Stimulated activated naive CD8-positive, alpha-beta T cell treated with anti-CD3 and anti-CD28 coated beads, Interleukin-15, amount 100 ng/mL, for 72 hours (primary cell): ENCODE results near the gene TEX30.
"Not testable (repeated sequence)": the region's sequence is repeated elsewhere in the genome, so short reads cannot be mapped to it uniquely, and the experiment has no call there.

Source experiments
- ATAC-seq: fragments of 150-1000 bp; cut with Tn5 transposase; 2 replicates; pipeline ENCODE4 v1.10.0; 2021; ENCODE audit warnings: mild to moderate bottlenecking, moderate library complexity
- DNase-seq, 2 donors: peaks; one replicate each; pipeline ENCODE4 v3.0.0; 2021 to 2022
- H3K27ac Mint-ChIP-seq, 2 donors: one replicate each; pipeline ENCODE4 v1.8.0; 2022; ENCODE audit warnings: mild to moderate bottlenecking in 2 of 2, mixed read lengths in 2 of 2, moderate library complexity in 2 of 2
- H3K27me3 Mint-ChIP-seq: one replicate; pipeline ENCODE4 v1.8.0; 2022; ENCODE audit warnings: mixed read lengths
- H3K4me1 Mint-ChIP-seq: one replicate; pipeline ENCODE4 v1.8.0; 2022; ENCODE audit warnings: mild to moderate bottlenecking, mixed read lengths
- H3K4me3 Mint-ChIP-seq, 2 donors: one replicate each; pipeline ENCODE4 v1.8.0; 2022; ENCODE audit warnings: mild to moderate bottlenecking in 2 of 2, mixed read lengths in 2 of 2, moderate library complexity in 1 of 2
- H3K9me3 Mint-ChIP-seq, 2 donors: one replicate each; pipeline ENCODE4 v1.8.0; 2022; ENCODE audit warnings: mixed read lengths in 2 of 2

TEX30 gene

GRCh38 chr13:102793611-102794355 lies 20.2 kb upstream of the TEX30 start:
- Mint-ChIP-seq H3K27ac (no peak overlapping the region), H3K27me3 (no peaks in the 10 kb centered on the region), H3K4me1 (peaks cover 15% of the 10 kb centered on the region), H3K9me3 (no peaks in the 10 kb centered on the region), H3K4me3 (no peak overlapping the region)
- DNase-seq (no peak), ATAC-seq (no peak)

- H3K27me3 Mint-ChIP-seq = no peaks in the 10 kb centered on the region
- peaks cover 4% of the 10 kb centered on the region for H3K4me1 Mint-ChIP-seq
- peak overlapping the region in 1 of 2 donors; percentile 82 for H3K27ac Mint-ChIP-seq
- DNase-seq = no peak
- ATAC-seq = no peak
- no peak overlapping the region for H3K4me3 Mint-ChIP-seq
- no peaks in the 10 kb centered on the region for H3K9me3 Mint-ChIP-seq
These were observed 18.8 kb upstream of the TEX30 start for GRCh38 chr13:102792396-102792795.

- Mint-ChIP-seq H3K27ac (no peak overlapping the region), H3K4me1 (no peaks in the 10 kb centered on the region), H3K9me3 (no peaks in the 10 kb centered on the region), H3K4me3 (no peak overlapping the region), H3K27me3 (no peaks in the 10 kb centered on the region)
- no peak for DNase-seq
- no peak for ATAC-seq
These were observed 15.1 kb upstream of the TEX30 start for GRCh38 chr13:102788683-102789082.

GRCh38 chr13:102784483-102784882 lies 10.9 kb upstream of the TEX30 start:
- H3K9me3 Mint-ChIP-seq = peaks cover 7 to 21% of the 10 kb centered on the region in 2 donors
- no peak overlapping the region for H3K4me3 Mint-ChIP-seq
- H3K4me1 Mint-ChIP-seq = peaks cover 19% of the 10 kb centered on the region
- no peak for ATAC-seq
- DNase-seq = no peak
- H3K27ac Mint-ChIP-seq = no peak overlapping the region
- no peaks in the 10 kb centered on the region for H3K27me3 Mint-ChIP-seq

GRCh38 chr13:102781591-102781990 lies 8.0 kb upstream of the TEX30 start:
- H3K9me3 Mint-ChIP-seq = peaks cover 7 to 21% of the 10 kb centered on the region in 2 donors
- ATAC-seq (no peak), DNase-seq (no peak)
- no peak overlapping the region for H3K27ac Mint-ChIP-seq
- peaks cover 28% of the 10 kb centered on the region for H3K4me1 Mint-ChIP-seq
- no peak overlapping the region for H3K4me3 Mint-ChIP-seq
- no peaks in the 10 kb centered on the region for H3K27me3 Mint-ChIP-seq

GRCh38 chr13:102780656-102781055 lies 7.1 kb upstream of the TEX30 start:
- Mint-ChIP-seq H3K27ac (peak overlapping the region; percentile 54 to 82), H3K4me1 (peaks cover 34% of the 10 kb centered on the region)
- H3K4me3 Mint-ChIP-seq = not testable (repeated sequence)

GRCh38 chr13:102779436-102780159 lies 6.0 kb upstream of the TEX30 start:
- DNase-seq (peak; percentile 28 to 42), ATAC-seq (peak; percentile 90)
- Mint-ChIP-seq H3K27ac (peak overlapping the region; percentile 82 to 93), H3K9me3 (peaks cover 7 to 21% of the 10 kb centered on the region in 2 donors), H3K27me3 (no peaks in the 10 kb centered on the region), H3K4me1 (peaks cover 40% of the 10 kb centered on the region), H3K4me3 (peak overlapping the region; percentile 53 to 55)

More at GRCh38 chr13:102780656-102781055, 7.1 kb upstream of the TEX30 start:
- peaks cover 7 to 21% of the 10 kb centered on the region in 2 donors for H3K9me3 Mint-ChIP-seq
- DNase-seq, ATAC-seq, H3K27me3 Mint-ChIP-seq: not testable (repeated sequence)

GRCh38 chr13:102777736-102778135 lies 4.2 kb upstream of the TEX30 start:
- peaks cover 7 to 21% of the 10 kb centered on the region in 2 donors for H3K9me3 Mint-ChIP-seq
- DNase-seq (no peak), ATAC-seq (no peak)
- H3K27me3 Mint-ChIP-seq = no peaks in the 10 kb centered on the region
- peaks cover 52% of the 10 kb centered on the region for H3K4me1 Mint-ChIP-seq
- no peak overlapping the region for H3K27ac Mint-ChIP-seq
- H3K4me3 Mint-ChIP-seq = no peak overlapping the region

- H3K9me3 Mint-ChIP-seq = peaks cover 5 to 6% of the 10 kb centered on the region in 2 donors
- DNase-seq = no peak
- no peaks in the 10 kb centered on the region for H3K27me3 Mint-ChIP-seq
- H3K4me3 Mint-ChIP-seq = no peak overlapping the region
- H3K4me1 Mint-ChIP-seq = peaks cover 65% of the 10 kb centered on the region
- no peak for ATAC-seq
- H3K27ac Mint-ChIP-seq = no peak overlapping the region
These were observed 2.7 kb upstream of the TEX30 start for GRCh38 chr13:102776271-102776670.

GRCh38 chr13:102774591-102775520 lies 1.3 kb upstream of the TEX30 start:
- Mint-ChIP-seq H3K9me3 (no peaks in the 10 kb centered on the region), H3K4me3 (peak overlapping the region; percentile 78 to 79), H3K4me1 (peaks cover 65% of the 10 kb centered on the region), H3K27me3 (no peaks in the 10 kb centered on the region), H3K27ac (peak overlapping the region; percentile 74 to 95)
- ATAC-seq (no peak), DNase-seq (no peak)

GRCh38 chr13:102774214-102774568 lies 605 bp upstream of the TEX30 start:
- ATAC-seq (peak; percentile 7), DNase-seq (no peak)
- peak overlapping the region; percentile 78 to 79 for H3K4me3 Mint-ChIP-seq
- H3K27me3 Mint-ChIP-seq = no peaks in the 10 kb centered on the region
- H3K9me3 Mint-ChIP-seq = no peaks in the 10 kb centered on the region
- H3K27ac Mint-ChIP-seq = peak overlapping the region; percentile 74 to 95
- peaks cover 62% of the 10 kb centered on the region for H3K4me1 Mint-ChIP-seq

- H3K27me3 Mint-ChIP-seq = no peaks in the 10 kb centered on the region
- H3K4me3 Mint-ChIP-seq = peak overlapping the region; percentile 78 to 79
- peaks cover 57% of the 10 kb centered on the region for H3K4me1 Mint-ChIP-seq
- H3K27ac Mint-ChIP-seq = no peak overlapping the region
- no peaks in the 10 kb centered on the region for H3K9me3 Mint-ChIP-seq
- ATAC-seq (no peak), DNase-seq (no peak)
These were observed 1.6 kb downstream of the TEX30 start for GRCh38 chr13:102772042-102772425.

GRCh38 chr13:102771298-102772041 lies 2.1 kb downstream of the TEX30 start:
- Mint-ChIP-seq H3K4me3 (peak overlapping the region; percentile 54 to 79), H3K27ac (no peak overlapping the region), H3K27me3 (no peaks in the 10 kb centered on the region), H3K4me1 (peaks cover 55% of the 10 kb centered on the region), H3K9me3 (no peaks in the 10 kb centered on the region)
- ATAC-seq = no peak
- DNase-seq = no peak

- no peak overlapping the region for H3K27ac Mint-ChIP-seq
- no peaks in the 10 kb centered on the region for H3K9me3 Mint-ChIP-seq
- DNase-seq (no peak), ATAC-seq (no peak)
- H3K4me1 Mint-ChIP-seq = peaks cover 50% of the 10 kb centered on the region
- no peaks in the 10 kb centered on the region for H3K27me3 Mint-ChIP-seq
- H3K4me3 Mint-ChIP-seq = no peak overlapping the region
These were observed 3.2 kb downstream of the TEX30 start for GRCh38 chr13:102770435-102770834.

- Mint-ChIP-seq H3K9me3 (no peaks in the 10 kb centered on the region), H3K4me3 (no peak overlapping the region), H3K27ac (no peak overlapping the region), H3K27me3 (no peaks in the 10 kb centered on the region), H3K4me1 (peaks cover 45% of the 10 kb centered on the region)
- no peak for DNase-seq
- ATAC-seq = no peak
These were observed 3.9 kb downstream of the TEX30 start for GRCh38 chr13:102769679-102770078.
